B cell (primary cell): Measurements from ENCODE around the gene CD63.

Source experiments
- EZH2 ChIP-seq: IDR thresholded peaks from 2 replicates; pipeline ENCODE4 v1.6.1; 2012; ENCODE audit warnings: borderline replicate concordance, low read depth, mild to moderate bottlenecking, moderate library complexity, low read length; ENCODE audit not compliant: insufficient read depth, poor library complexity, severe bottlenecking
- TF ChIP-seq, protein P1 (sequence below): fragments of 200-600 bp; IDR thresholded peaks from one replicate; pipeline ENCODE4 v1.8.0; 2022; ENCODE audit warnings: antibody characterized with exemption, mild to moderate bottlenecking

DNA sequence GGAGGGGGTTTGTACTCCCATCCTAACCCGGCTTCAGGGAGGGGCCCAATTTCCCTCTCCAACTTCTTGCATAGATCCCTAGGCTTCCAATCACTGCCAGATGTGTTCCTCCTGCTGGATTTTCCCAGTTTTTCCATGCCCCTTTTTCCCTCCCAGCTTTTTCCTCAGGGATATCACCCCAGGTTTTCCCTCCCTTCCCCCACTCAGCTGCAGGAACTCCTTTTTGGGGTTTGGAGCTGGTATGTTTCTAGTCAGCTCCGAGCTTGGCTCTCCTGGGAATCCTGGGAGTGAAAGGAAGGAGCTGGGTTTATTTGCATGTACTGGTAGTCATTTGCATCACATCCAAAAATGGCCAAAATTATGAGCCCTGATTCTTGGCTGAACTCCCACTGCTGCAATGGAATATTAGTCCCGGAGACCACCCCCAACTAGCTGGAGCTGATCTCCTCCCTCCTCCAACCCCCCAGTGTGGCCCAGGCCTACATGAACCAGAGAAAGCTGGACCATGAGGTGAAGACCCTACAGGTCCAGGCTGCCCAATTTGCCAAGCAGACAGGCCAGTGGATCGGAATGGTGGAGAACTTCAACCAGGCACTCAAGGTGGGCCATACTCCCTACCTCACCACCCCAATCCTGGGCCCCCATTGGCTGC lies 10.1 kb downstream of the CD63 start:
- TF ChIP-seq, protein P1, sequence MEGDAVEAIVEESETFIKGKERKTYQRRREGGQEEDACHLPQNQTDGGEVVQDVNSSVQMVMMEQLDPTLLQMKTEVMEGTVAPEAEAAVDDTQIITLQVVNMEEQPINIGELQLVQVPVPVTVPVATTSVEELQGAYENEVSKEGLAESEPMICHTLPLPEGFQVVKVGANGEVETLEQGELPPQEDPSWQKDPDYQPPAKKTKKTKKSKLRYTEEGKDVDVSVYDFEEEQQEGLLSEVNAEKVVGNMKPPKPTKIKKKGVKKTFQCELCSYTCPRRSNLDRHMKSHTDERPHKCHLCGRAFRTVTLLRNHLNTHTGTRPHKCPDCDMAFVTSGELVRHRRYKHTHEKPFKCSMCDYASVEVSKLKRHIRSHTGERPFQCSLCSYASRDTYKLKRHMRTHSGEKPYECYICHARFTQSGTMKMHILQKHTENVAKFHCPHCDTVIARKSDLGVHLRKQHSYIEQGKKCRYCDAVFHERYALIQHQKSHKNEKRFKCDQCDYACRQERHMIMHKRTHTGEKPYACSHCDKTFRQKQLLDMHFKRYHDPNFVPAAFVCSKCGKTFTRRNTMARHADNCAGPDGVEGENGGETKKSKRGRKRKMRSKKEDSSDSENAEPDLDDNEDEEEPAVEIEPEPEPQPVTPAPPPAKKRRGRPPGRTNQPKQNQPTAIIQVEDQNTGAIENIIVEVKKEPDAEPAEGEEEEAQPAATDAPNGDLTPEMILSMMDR = no peak
- no peak for TF ChIP-seq EZH2
